Endodermal cell (in vitro differentiated cells): ENCODE results near the gene TRIM6. TPM values are rescaled to one million over a fixed set of nuclear protein-coding genes. Genes with fewer than 3 reads are reported as not detected.

Experiments
- DNase-seq: peaks from one replicate; pipeline ENCODE4 v3.0.0-alpha.2; 2017
- H3K27ac ChIP-seq: 2 replicates; pipeline ENCODE4 v1.5.1; 2013; ENCODE audit warnings: mild to moderate bottlenecking, low read depth, low read length, moderate library complexity
- H3K27me3 ChIP-seq: 2 replicates; pipeline ENCODE4 v1.6.1; 2013; ENCODE audit warnings: mild to moderate bottlenecking, low read length, moderate library complexity; ENCODE audit not compliant: insufficient read depth, control insufficient read depth, poor library complexity, severe bottlenecking
- H3K36me3 ChIP-seq: 2 replicates; pipeline ENCODE4 v1.7.0; 2013; ENCODE audit warnings: mild to moderate bottlenecking, low read length, moderate library complexity; ENCODE audit not compliant: control insufficient read depth, insufficient read depth
- H3K4me1 ChIP-seq: one replicate; pipeline ENCODE4 v1.7.0; 2013; ENCODE audit warnings: low read length; ENCODE audit not compliant: control insufficient read depth, insufficient read depth
- H3K4me3 ChIP-seq: 2 replicates; pipeline ENCODE4 v1.5.1; 2013; ENCODE audit warnings: mild to moderate bottlenecking, low read length, moderate library complexity
- H3K9ac ChIP-seq: 2 replicates; pipeline ENCODE4 v1.6.1; 2013; ENCODE audit warnings: mild to moderate bottlenecking, low read length, moderate library complexity; ENCODE audit not compliant: poor library complexity, severe bottlenecking; ENCODE audit errors: extremely low read depth
- H3K9me3 ChIP-seq: 2 replicates; pipeline ENCODE4 v1.6.1; 2013; ENCODE audit warnings: mild to moderate bottlenecking, low read length, moderate library complexity; ENCODE audit not compliant: control insufficient read depth
- H3K27ac Mint-ChIP-seq: 2 replicates; pipeline ENCODE4 v1.8.0; 2020; ENCODE audit warnings: mixed read lengths
- H3K27me3 Mint-ChIP-seq: 2 replicates; pipeline ENCODE4 v1.8.0; 2021; ENCODE audit warnings: mild to moderate bottlenecking, mixed read lengths; ENCODE audit not compliant: insufficient read depth
- H3K36me3 Mint-ChIP-seq: 2 replicates; pipeline ENCODE4 v1.8.0; 2020; ENCODE audit warnings: low read depth, mixed read lengths
- H3K4me1 Mint-ChIP-seq: 2 replicates; pipeline ENCODE4 v1.8.0; 2020; ENCODE audit warnings: mixed read lengths
- H3K4me3 Mint-ChIP-seq: 2 replicates; pipeline ENCODE4 v1.8.0; 2020; ENCODE audit warnings: mild to moderate bottlenecking, moderate library complexity, mixed read lengths
- H3K9me3 Mint-ChIP-seq: 2 replicates; pipeline ENCODE4 v1.8.0; 2020; ENCODE audit warnings: mild to moderate bottlenecking, mixed read lengths
- CTCF ChIP-seq: fragments of 200-600 bp; sonication (generic); conservative IDR thresholded peaks from 2 replicates; pipeline ENCODE4 v1.5.0; 2021; ENCODE audit warnings: antibody characterized with exemption, mild to moderate bottlenecking
- WGBS, 2 experiments: methylation state at CpG; one replicate each; pipeline versions ENCODE4 v1.1.5 to v1.1.7; 2013; ENCODE audit warnings: missing lambda C conversion rate in 2 of 2, mixed read lengths in 1 of 2; ENCODE audit not compliant: insufficient coverage in 1 of 2, insufficient read length in 1 of 2; 5-methylcytosine and 5-hydroxymethylcytosine counted together
- total RNA-seq, 2 donors: library from RNA; stranded (reverse); fragmentation: NEBNext Ultra II Directional in 1 of 2; extraction: Animal tissue kit (Norgen Biotek cat#: 25700) in 1 of 2; gene quantifications; 2 replicates in 1 of 2; 3 replicates in 1 of 2; pipeline ENCODE4 v1.2.1, GENCODE V29; 2021

The TRIM6 gene
- total RNA-seq, 2 donors from 2014 or later = 17.4 to 26.1 TPM

- 92% methylated on average over 4 to 5 of the region's 5 CpGs for WGBS, 2 experiments
- H3K27ac Mint-ChIP-seq = no peak overlapping the region
Measured at GRCh38 chr11:5631969-5632635, 35.7 kb downstream of the TRIM6 start.

GRCh38 chr11:5639953-5640352 is 43.5 kb downstream of the TRIM6 start:
- no peak for TF ChIP-seq CTCF
- H3K27me3 ChIP-seq = no peaks in the 10 kb centered on the region
- DNase-seq = no peak
- H3K27ac Mint-ChIP-seq = no peak overlapping the region
- H3K36me3 ChIP-seq = no peaks in the 10 kb centered on the region
- no peaks in the 10 kb centered on the region for H3K9me3 ChIP-seq
- H3K4me3 Mint-ChIP-seq = no peak overlapping the region
- H3K27me3 Mint-ChIP-seq = no peaks in the 10 kb centered on the region
- H3K27ac ChIP-seq = no peak overlapping the region
- no peak overlapping the region for H3K4me3 ChIP-seq
- H3K36me3 Mint-ChIP-seq = no peaks in the 10 kb centered on the region
- H3K4me1 ChIP-seq = no peaks in the 10 kb centered on the region
- 89% methylated on average over 1 of the region's 1 CpG; no CpG with 5 or more reads in 1 of the 2 experiments for WGBS, 2 experiments
- no peak overlapping the region for H3K9ac ChIP-seq
- no peaks in the 10 kb centered on the region for H3K4me1 Mint-ChIP-seq
- no peaks in the 10 kb centered on the region for H3K9me3 Mint-ChIP-seq

More at GRCh38 chr11:5631969-5632635, 35.7 kb downstream of the TRIM6 start:
- H3K4me3 Mint-ChIP-seq = no peak overlapping the region
- Histone ChIP-seq H3K36me3 (no peaks in the 10 kb centered on the region), H3K9me3 (no peaks in the 10 kb centered on the region), H3K4me1 (peaks cover 6% of the 10 kb centered on the region), H3K27me3 (no peaks in the 10 kb centered on the region), H3K9ac (no peak overlapping the region), H3K4me3 (no peak overlapping the region), H3K27ac (no peak overlapping the region)
- no peak for TF ChIP-seq CTCF
- H3K4me1 Mint-ChIP-seq = peaks cover 11% of the 10 kb centered on the region
- no peak for DNase-seq
- H3K27me3 Mint-ChIP-seq = no peaks in the 10 kb centered on the region
- H3K36me3 Mint-ChIP-seq = peaks cover 2% of the 10 kb centered on the region
- H3K9me3 Mint-ChIP-seq = no peaks in the 10 kb centered on the region

GRCh38 chr11:5643585-5643984 is 47.1 kb downstream of the TRIM6 start:
- Mint-ChIP-seq H3K9me3 (no peaks in the 10 kb centered on the region), H3K27me3 (no peaks in the 10 kb centered on the region), H3K4me3 (no peak overlapping the region), H3K4me1 (no peaks in the 10 kb centered on the region), H3K36me3 (no peaks in the 10 kb centered on the region), H3K27ac (no peak overlapping the region)
- Histone ChIP-seq H3K27me3 (no peaks in the 10 kb centered on the region), H3K9ac (no peak overlapping the region), H3K36me3 (no peaks in the 10 kb centered on the region), H3K9me3 (no peaks in the 10 kb centered on the region), H3K4me3 (no peak overlapping the region), H3K4me1 (no peaks in the 10 kb centered on the region), H3K27ac (no peak overlapping the region)
- DNase-seq = no peak
- no peak for TF ChIP-seq CTCF
